H1 (cell line): ENCODE measurements around the gene ALPL. TPM values are rescaled to one million over a fixed set of nuclear protein-coding genes. Genes with fewer than 3 reads are reported as not detected.

ENCODE experiments used
- CTCF ChIA-PET: fragments of 300-600 bp; sonication (Branson Sonifier 250); formaldehyde crosslinking; loops from one replicate; lab custom pipeline; 2021; ENCODE audit not compliant: partially characterized antibody; lab: Charles Lee
- POLR2A ChIA-PET: fragments of 300-600 bp; sonication (Branson Sonifier 250); formaldehyde crosslinking; loops from one replicate; lab custom pipeline; 2021; ENCODE audit warnings: inconsistent platforms; ENCODE audit not compliant: partially characterized antibody; lab: Charles Lee
- DNase-seq, 2 experiments: peaks; one replicate each; pipeline versions ENCODE4 v3.0.0 to v3.0.0-alpha.2; 2010 to 2022; ENCODE audit warnings: low spot score in 2 of 2, low read depth in 1 of 2, mixed read lengths in 1 of 2
- FAIRE-seq: peaks from 2 replicates; lab custom pipeline; 2011; peaks lifted over from hg19 to GRCh38; lab: Jason Lieb, UNC
- H2AFZ ChIP-seq: 2 replicates; pipeline ENCODE4 v1.8.1; 2012; ENCODE audit warnings: low read length, inconsistent platforms
- H2AK5ac ChIP-seq: 2 replicates; pipeline ENCODE4 v1.6.1; 2013; ENCODE audit warnings: low read depth, low read length
- H2BK120ac ChIP-seq: replicated peaks from 2 replicates; pipeline ENCODE3; 2013; ENCODE audit warnings: low read depth, low read length, inconsistent platforms
- H2BK12ac ChIP-seq: 2 replicates; pipeline ENCODE4 v1.6.1; 2013; ENCODE audit warnings: low read depth, low read length
- H2BK15ac ChIP-seq: 2 replicates; pipeline ENCODE4 v1.6.1; 2013; ENCODE audit warnings: low read length
- H2BK20ac ChIP-seq: 2 replicates; pipeline ENCODE4 v1.6.1; 2013; ENCODE audit warnings: low read length
- H2BK5ac ChIP-seq: 2 replicates; pipeline ENCODE4 v1.6.1; 2013; ENCODE audit warnings: low read depth, low read length
- H3K14ac ChIP-seq: 2 replicates; pipeline ENCODE4 v1.6.1; 2013; ENCODE audit warnings: inconsistent platforms; ENCODE audit not compliant: insufficient read length
- H3K18ac ChIP-seq: 2 replicates; pipeline ENCODE4 v1.6.1; 2013; ENCODE audit warnings: low read length; ENCODE audit errors: extremely low read depth
- H3K23ac ChIP-seq: 2 replicates; pipeline ENCODE4 v1.6.1; 2013; ENCODE audit warnings: inconsistent platforms; ENCODE audit not compliant: insufficient read length
- H3K23me2 ChIP-seq: 2 replicates; pipeline ENCODE4 v1.6.1; 2013; ENCODE audit warnings: low read depth, low read length
- H3K27ac ChIP-seq: 2 replicates; pipeline ENCODE4 v1.6.1; 2011; ENCODE audit warnings: low read depth, low read length, inconsistent platforms
- H3K27me3 ChIP-seq, 4 experiments: replicated peaks in 1 of 4; 1 replicate in 1 of 4; 2 replicates in 3 of 4; pipeline versions ENCODE4 v1.6.1 to v1.8.1; 2011 to 2013; ENCODE audit warnings: low read length in 3 of 4, mild to moderate bottlenecking in 3 of 4, inconsistent platforms in 2 of 4, mixed read lengths in 2 of 4, moderate library complexity in 1 of 4; ENCODE audit not compliant: control insufficient read depth in 3 of 4, insufficient read depth in 3 of 4; ENCODE audit errors: extremely low read depth in 1 of 4
- H3K36me3 ChIP-seq, 4 experiments: 2 replicates each; pipeline versions ENCODE4 v1.6.1 to v1.8.1; 2011 to 2013; ENCODE audit warnings: mild to moderate bottlenecking in 4 of 4, low read length in 3 of 4, moderate library complexity in 2 of 4, control low read depth in 1 of 4, inconsistent platforms in 1 of 4; ENCODE audit not compliant: insufficient read depth in 4 of 4, control insufficient read depth in 2 of 4
- H3K4ac ChIP-seq: replicated peaks from 2 replicates; pipeline ENCODE3; 2013; ENCODE audit warnings: low read length, low read depth, mixed read lengths, inconsistent platforms; ENCODE audit not compliant: insufficient read length
- H3K4me1 ChIP-seq, 4 experiments: replicated peaks in 1 of 4; 1 replicate in 1 of 4; 2 replicates in 3 of 4; pipeline versions ENCODE4 v1.6.1 to v1.8.1; 2011 to 2013; ENCODE audit warnings: low read length in 3 of 4, inconsistent platforms in 2 of 4, mixed read lengths in 1 of 4; ENCODE audit not compliant: insufficient read depth in 4 of 4, control insufficient read depth in 3 of 4
- H3K4me2 ChIP-seq, 2 experiments: 2 replicates each; pipeline versions ENCODE4 v1.6.1 to v1.8.1; 2011 to 2013; ENCODE audit warnings: low read depth in 2 of 2, low read length in 2 of 2, control low read depth in 1 of 2, inconsistent platforms in 1 of 2, mild to moderate bottlenecking in 1 of 2; ENCODE audit not compliant: insufficient read depth in 1 of 2
- H3K4me3 ChIP-seq, 4 experiments: fragments of 200-600, 300-600 bp in 1 of 4; sonication (generic), shearing (Covaris generic), sonication (Bioruptor Twin) in 1 of 4; 2 replicates each; pipeline versions ENCODE4 v1.5.1 to v1.8.1; 2011 to 2016; ENCODE audit warnings: low read length in 4 of 4, low read depth in 3 of 4, control low read depth in 2 of 4, inconsistent platforms in 2 of 4, mild to moderate bottlenecking in 2 of 4, mixed read lengths in 1 of 4, moderate library complexity in 1 of 4; ENCODE audit not compliant: insufficient read depth in 2 of 4; ENCODE audit errors: extremely low read depth in 1 of 4
- H3K56ac ChIP-seq: replicated peaks from 2 replicates; pipeline ENCODE3; 2013; ENCODE audit warnings: low read depth, mild to moderate bottlenecking, mixed read lengths, low read length, inconsistent platforms; ENCODE audit not compliant: insufficient read length
- H3K79me1 ChIP-seq: 2 replicates; pipeline ENCODE4 v1.6.1; 2013; ENCODE audit warnings: low read depth, low read length, control low read depth
- H3K79me2 ChIP-seq, 2 experiments: 2 replicates each; pipeline versions ENCODE4 v1.6.1 to v1.8.1; 2012 to 2013; ENCODE audit warnings: low read length in 2 of 2, mild to moderate bottlenecking in 2 of 2, inconsistent platforms in 1 of 2; ENCODE audit not compliant: insufficient read depth in 2 of 2, control insufficient read depth in 1 of 2
- H3K9ac ChIP-seq, 4 experiments: replicated peaks in 1 of 4; 1 replicate in 1 of 4; 2 replicates in 3 of 4; pipeline versions ENCODE4 v1.6.1 to v1.8.1; 2011 to 2013; ENCODE audit warnings: low read depth in 3 of 4, low read length in 3 of 4, control low read depth in 2 of 4, mild to moderate bottlenecking in 2 of 4, moderate library complexity in 2 of 4, inconsistent platforms in 1 of 4; ENCODE audit errors: extremely low read depth in 1 of 4
- H3K9me3 ChIP-seq, 2 experiments: 2 replicates each; pipeline versions ENCODE4 v1.6.1 to v1.8.1; 2012 to 2013; ENCODE audit warnings: mild to moderate bottlenecking in 2 of 2, moderate library complexity in 2 of 2, control low read depth in 1 of 2, inconsistent platforms in 1 of 2, low read depth in 1 of 2, low read length in 1 of 2, mixed read lengths in 1 of 2; ENCODE audit not compliant: insufficient read depth in 2 of 2
- H4K20me1 ChIP-seq, 2 experiments: replicated peaks in 1 of 2; 2 replicates each; pipeline versions ENCODE3 to v1.8.1; 2011 to 2013; ENCODE audit warnings: inconsistent platforms in 2 of 2, low read length in 2 of 2, mild to moderate bottlenecking in 1 of 2; ENCODE audit not compliant: insufficient read depth in 2 of 2, control insufficient read depth in 1 of 2
- H4K5ac ChIP-seq: 2 replicates; pipeline ENCODE4 v1.6.1; 2013; ENCODE audit warnings: low read length, low read depth, mixed read lengths, inconsistent platforms; ENCODE audit not compliant: insufficient read length
- H4K8ac ChIP-seq: 2 replicates; pipeline ENCODE4 v1.8.0; 2013; ENCODE audit warnings: mild to moderate bottlenecking, moderate library complexity, low read length, inconsistent platforms; ENCODE audit not compliant: insufficient read depth; ENCODE audit errors: extremely low read depth
- H4K91ac ChIP-seq: replicated peaks from 2 replicates; pipeline ENCODE3; 2013; ENCODE audit warnings: low read length, mixed read lengths, inconsistent platforms; ENCODE audit not compliant: insufficient read length
- BACH1 ChIP-seq: IDR thresholded peaks from 2 replicates; pipeline ENCODE4 v1.6.1; 2012; ENCODE audit warnings: low read length, improper control_type of control experiment
- BRCA1 ChIP-seq: IDR thresholded peaks from 2 replicates; pipeline ENCODE4 v1.6.1; 2012; ENCODE audit warnings: low read depth, low read length, improper control_type of control experiment
- CBX5 ChIP-seq: fragments of 300-800, 300-1000 bp; sonication (generic); IDR thresholded peaks from 2 replicates; pipeline ENCODE4 v1.7.1; 2016; ENCODE audit warnings: antibody characterized with exemption, low read length, low read depth
- EP300 ChIP-seq, 2 experiments: IDR thresholded peaks; 1 replicate in 1 of 2; 2 replicates in 1 of 2; pipeline ENCODE4 v1.6.1; 2011 to 2012; ENCODE audit warnings: low read depth in 2 of 2, low read length in 2 of 2, mild to moderate bottlenecking in 2 of 2, borderline replicate concordance in 1 of 2, inconsistent platforms in 1 of 2, moderate library complexity in 1 of 2
- HDAC2 ChIP-seq, 2 experiments: fragments of 300-600 bp in 1 of 2; sonication (generic) in 1 of 2; IDR thresholded peaks; 2 replicates each; pipeline ENCODE4 v1.6.1; 2011 to 2012; ENCODE audit warnings: low read depth in 2 of 2, low read length in 2 of 2, mild to moderate bottlenecking in 2 of 2, moderate library complexity in 2 of 2, borderline replicate concordance in 1 of 2, inconsistent platforms in 1 of 2
- NANOG ChIP-seq: IDR thresholded peaks from 2 replicates; pipeline ENCODE4 v1.6.1; 2011; ENCODE audit warnings: low read length, low read depth, mild to moderate bottlenecking, inconsistent platforms; ENCODE audit not compliant: insufficient read depth, poor library complexity, severe bottlenecking
- RFX5 ChIP-seq: IDR thresholded peaks from 2 replicates; pipeline ENCODE4 v1.6.1; 2011; ENCODE audit warnings: low read depth, low read length, improper control_type of control experiment, borderline replicate concordance
- SIN3A ChIP-seq, 2 experiments: IDR thresholded peaks in 1 of 2; conservative IDR thresholded peaks in 1 of 2; 2 replicates each; pipeline ENCODE4 v1.6.1; 2011 to 2012; ENCODE audit warnings: low read length in 2 of 2, improper control_type of control experiment in 1 of 2, low read depth in 1 of 2, mild to moderate bottlenecking in 1 of 2
- SP2 ChIP-seq: IDR thresholded peaks from 2 replicates; pipeline ENCODE4 v1.6.1; 2012; ENCODE audit warnings: mild to moderate bottlenecking, low read length, inconsistent platforms
- SP4 ChIP-seq: IDR thresholded peaks from 2 replicates; pipeline ENCODE4 v1.6.1; 2012; ENCODE audit warnings: low read length, inconsistent platforms
- SRF ChIP-seq: IDR thresholded peaks from 2 replicates; pipeline ENCODE4 v1.6.1; 2011; ENCODE audit warnings: mild to moderate bottlenecking, low read depth, low read length, moderate library complexity
- SUZ12 ChIP-seq: fragments of 200-600 bp; sonication (generic); IDR thresholded peaks from 2 replicates; pipeline ENCODE4 v1.6.1; 2012; ENCODE audit warnings: mild to moderate bottlenecking, inconsistent platforms, low read length, moderate library complexity, mixed read lengths
- TCF12 ChIP-seq: IDR thresholded peaks from 2 replicates; pipeline ENCODE4 v1.6.1; 2011; ENCODE audit warnings: low read depth, mild to moderate bottlenecking, low read length
- YY1 ChIP-seq: IDR thresholded peaks from 2 replicates; pipeline ENCODE4 v1.6.1; 2011; ENCODE audit warnings: low read depth, mild to moderate bottlenecking, low read length
- WGBS, 2 experiments: shearing (Covaris generic) in 1 of 2; methylation state at CpG; one replicate each; pipeline versions ENCODE4 v1.1.6 to v1.1.7; 2013 to 2015; ENCODE audit warnings: low lambda C conversion rate in 2 of 2, mixed read lengths in 2 of 2, inconsistent platforms in 1 of 2, low coverage in 1 of 2, missing lambda C conversion rate in 1 of 2; ENCODE audit not compliant: insufficient replicate concordance in 2 of 2, insufficient coverage in 1 of 2, insufficient read length in 1 of 2; ENCODE audit errors: extremely low coverage in 1 of 2, missing lambda C conversion rate in 1 of 2; 5-methylcytosine and 5-hydroxymethylcytosine counted together
- polyA plus RNA-seq, 7 experiments: library from polyadenylated mRNA; depleted of rRNA in 3 of 7; stranded (reverse) in 5 of 7; unstranded in 2 of 7; fragments of >200 nt in 5 of 7; fragments of 200-250 nt in 2 of 7; gene quantifications; 1 replicate in 5 of 7; 2 replicates in 1 of 7; 4 replicates in 1 of 7; pipeline versions ENCODE4 v1.2.1 to v1.2.3, GENCODE V29; 2011 to 2013; ENCODE audit warnings: missing spikeins in 2 of 7, mixed read lengths in 2 of 7
- total RNA-seq: library from RNA; stranded (reverse); fragmentation: NEBNext Ultra II Directional; extraction: Animal tissue kit (Norgen Biotek cat#: 25700); gene quantifications from 2 replicates; pipeline ENCODE4 v1.2.1, GENCODE V29; 2021

Gene ALPL
- total and polyA plus RNA-seq, 2 of the 8 experiments (the other 6 are each of a cell fraction or from before 2014, with no cell fraction given) = 175 to 362 TPM

GRCh38 chr1:21506804-21507203 lies 2.4 kb upstream of the ALPL start:
- H2BK20ac ChIP-seq = no peak overlapping the region
- DNase-seq (no peak), FAIRE-seq (no peak)
- H3K9me3 ChIP-seq = no peaks in the 10 kb centered on the region; a peak in 1 of 4 replicates
- no peak overlapping the region for H3K4me3 ChIP-seq
- H4K8ac ChIP-seq = no peak overlapping the region
- no peak overlapping the region for H3K4ac ChIP-seq
- peaks cover 12 to 22% (median 15%) of the 10 kb centered on the region in 4 experiments for H3K4me1 ChIP-seq
- H3K4me2 ChIP-seq = no peak overlapping the region
- H3K79me1 ChIP-seq = peaks cover 4% of the 10 kb centered on the region
- POLR2A ChIA-PET = interaction anchor here (0.7 to 1.8 kb wide), 2 partner anchors 14 to 68 kb away, joined by 5 to 6 read pairs; no protein-coding TSS in a partner anchor
- H4K5ac ChIP-seq = no peak overlapping the region
- no peak overlapping the region for H2AFZ ChIP-seq
- no peak overlapping the region for H2AK5ac ChIP-seq
- no peak overlapping the region for H3K9ac ChIP-seq
- H4K20me1 ChIP-seq = peaks cover 5 to 13% of the 10 kb centered on the region in 2 experiments
- no peak overlapping the region; the same call in 1 of the 2 replicates for H2BK12ac ChIP-seq
- H3K56ac ChIP-seq = no peak overlapping the region
- peaks cover 10% of the 10 kb centered on the region; the same call in 1 of the 2 replicates for H3K23me2 ChIP-seq
- no peak overlapping the region for H2BK15ac ChIP-seq
- H3K23ac ChIP-seq = no peak overlapping the region
- no peak overlapping the region for H3K18ac ChIP-seq
- H3K79me2 ChIP-seq = peaks cover 7 to 15% of the 10 kb centered on the region in 2 experiments; a peak in 3 of 4 replicates
- H3K14ac ChIP-seq = no peak overlapping the region
- peaks cover 0 to 17% (median 10%) of the 10 kb centered on the region in 4 experiments; a peak in 6 of 7 replicates for H3K27me3 ChIP-seq
- no peak overlapping the region for H3K27ac ChIP-seq
- whole genome bisulfite sequencing, 2 experiments = 90% methylated on average over 4 of the region's 4 CpGs; no CpG with 5 or more reads in 1 of the 2 experiments
- H3K36me3 ChIP-seq = peaks cover 0 to 5% (median 0%) of the 10 kb centered on the region in 4 experiments; a peak in 1 of 8 replicates
- no peak overlapping the region for H2BK5ac ChIP-seq
- no peak overlapping the region for H2BK120ac ChIP-seq
- H4K91ac ChIP-seq = no peak overlapping the region
- CTCF ChIA-PET = interaction anchor here (0.8 to 26.3 kb wide), 16 partner anchors 8 to 275 kb away, joined by 3 to 372 read pairs (median 4); no protein-coding TSS in a partner anchor
- TF ChIP-seq YY1 (no peak), SRF (no peak), NANOG (no peak), BRCA1 (no peak), RFX5 (no peak), SP4 (no peak), CBX5 (no peak), BACH1 (no peak), TCF12 (no peak), SIN3A (conservative IDR thresholded peaks at IDR 0.05 in 1 of 2, IDR thresholded peaks at IDR 0.05 in 1 of 2; ENCODE audit: low read depth in 1 of 2, low read length in 2 of 2) (no peak), HDAC2 (IDR thresholded peaks at IDR 0.05; ENCODE audit: borderline replicate concordance in 1 of 2, low read depth in 2 of 2, low read length in 2 of 2) (no peak), EP300 (IDR thresholded peaks at IDR 0.05; ENCODE audit: borderline replicate concordance in 1 of 2, low read depth in 2 of 2, low read length in 2 of 2) (no peak), SUZ12 (no peak), SP2 (no peak)
